Measurements from ENCODE around the gene CEBPB.

Gene CEBPB

GRCh38 chr20:50220093-50220893, 29.7 kb downstream of the CEBPB start:
- no peak for TF ChIP-seq CTCF (IDR thresholded peaks at IDR 0.05; ENCODE audit: low read depth, low read length)
- no peak for DNase-seq (ENCODE audit: low read depth, low spot score)
- no peak overlapping the region for H3K4me3 ChIP-seq (ENCODE audit: low read depth, low read length)
- in situ Hi-C loops (cut with HindIII; ENCODE audit: low sequenced_read_pairs) = no loop called here

- DNase-seq (ENCODE audit: low read depth, low spot score) = no peak
- no peak overlapping the region for H3K4me3 ChIP-seq (ENCODE audit: low read depth, low read length)
- TF ChIP-seq CTCF (IDR thresholded peaks at IDR 0.05; ENCODE audit: low read depth, low read length) = no peak
- in situ Hi-C loops (cut with HindIII; ENCODE audit: low sequenced_read_pairs) = no loop called here
Measured at GRCh38 chr20:50220894-50221365, 30.3 kb downstream of the CEBPB start.

GRCh38 chr20:50221501-50222308, 31.1 kb downstream of the CEBPB start:
- in situ Hi-C loops (cut with HindIII; ENCODE audit: low sequenced_read_pairs) = no loop called here
- no peak overlapping the region for H3K4me3 ChIP-seq (ENCODE audit: low read depth, low read length)
- no peak for DNase-seq (ENCODE audit: low read depth, low spot score)
- no peak for TF ChIP-seq CTCF (IDR thresholded peaks at IDR 0.05; ENCODE audit: low read depth, low read length)

- in situ Hi-C loops (cut with HindIII; ENCODE audit: low sequenced_read_pairs) = no loop called here
- TF ChIP-seq CTCF (IDR thresholded peaks at IDR 0.05; ENCODE audit: low read depth, low read length) = no peak
- H3K4me3 ChIP-seq (ENCODE audit: low read depth, low read length) = no peak overlapping the region
- no peak for DNase-seq (ENCODE audit: low read depth, low spot score)
Measured at GRCh38 chr20:50222309-50223038, 31.8 kb downstream of the CEBPB start.

- H3K4me3 ChIP-seq (ENCODE audit: low read depth, low read length) = no peak overlapping the region
- no peak for DNase-seq (ENCODE audit: low read depth, low spot score)
- in situ Hi-C loops (cut with HindIII; ENCODE audit: low sequenced_read_pairs) = no loop called here
Measured at GRCh38 chr20:50223039-50224005, 32.7 kb downstream of the CEBPB start.

More at GRCh38 chr20:50223039-50224005, 32.7 kb downstream of the CEBPB start:
- TF ChIP-seq CTCF (IDR thresholded peaks at IDR 0.05; ENCODE audit: low read depth, low read length) = no peak
